Erythroblast (primary cell): ENCODE data around the gene KRTAP5-5.
"Not testable (repeated sequence)": the region's sequence is repeated elsewhere in the genome, so short reads cannot be mapped to it uniquely, and the experiment has no call there.

Source experiments
- DNase-seq, 2 experiments: peaks; one replicate each; lab custom pipeline; 2025; lab: John Stamatoyannopoulos, UW
- GATA1 ChIP-seq: IDR thresholded peaks from 2 replicates; pipeline ENCODE4 v1.6.1; 2011; ENCODE audit warnings: low read depth, mild to moderate bottlenecking, control low read depth, low read length, moderate library complexity
- POLR2A ChIP-seq: IDR thresholded peaks from 2 replicates; pipeline ENCODE4 v1.6.1; 2011; ENCODE audit warnings: mild to moderate bottlenecking, low read length

Gene KRTAP5-5

GRCh38 chr11:1643146-1643690 lies 13.6 kb downstream of the KRTAP5-5 start:
- TF ChIP-seq POLR2A (no peak), GATA1 (no peak)
- no peak for DNase-seq

GRCh38 chr11:1644601-1645356 lies 15.2 kb downstream of the KRTAP5-5 start:
- no peak for TF ChIP-seq POLR2A
- no peak for TF ChIP-seq GATA1
- DNase-seq: no peak

GRCh38 chr11:1645357-1645821 lies 15.8 kb downstream of the KRTAP5-5 start:
- TF ChIP-seq GATA1: no peak
- TF ChIP-seq POLR2A: no peak
- DNase-seq: no peak

- DNase-seq: not testable (repeated sequence)
Measured at GRCh38 chr11:1646540-1646939, 17.0 kb downstream of the KRTAP5-5 start.

GRCh38 chr11:1647901-1648652 lies 18.5 kb downstream of the KRTAP5-5 start:
- DNase-seq: no peak
- TF ChIP-seq GATA1 (no peak), POLR2A (no peak)

- no peak for DNase-seq
- no peak for TF ChIP-seq GATA1
- no peak for TF ChIP-seq POLR2A
Measured at GRCh38 chr11:1648653-1649420, 19.3 kb downstream of the KRTAP5-5 start.

GRCh38 chr11:1650034-1650917 lies 20.7 kb downstream of the KRTAP5-5 start:
- no peak for DNase-seq
- TF ChIP-seq POLR2A: no peak
- no peak for TF ChIP-seq GATA1

- TF ChIP-seq GATA1 (no peak), POLR2A (no peak)
Measured at GRCh38 chr11:1650918-1651262, 21.3 kb downstream of the KRTAP5-5 start.

GRCh38 chr11:1651411-1651980 lies 21.9 kb downstream of the KRTAP5-5 start:
- DNase-seq: no peak
- TF ChIP-seq POLR2A (no peak), GATA1 (no peak)

More at GRCh38 chr11:1650918-1651262, 21.3 kb downstream of the KRTAP5-5 start:
- DNase-seq: no peak

GRCh38 chr11:1652026-1652425 lies 22.5 kb downstream of the KRTAP5-5 start:
- TF ChIP-seq POLR2A: no peak
- DNase-seq: no peak

- TF ChIP-seq GATA1: no peak
- no peak for TF ChIP-seq POLR2A
- DNase-seq: no peak
Measured at GRCh38 chr11:1652442-1652770, 22.8 kb downstream of the KRTAP5-5 start.

- TF ChIP-seq POLR2A (no peak), GATA1 (no peak)
- peak; percentile 47 to 78 for DNase-seq
Measured at GRCh38 chr11:1652771-1653540, 23.4 kb downstream of the KRTAP5-5 start.
